Karpas-422 (cell line): Measurements from ENCODE around the gene BCL11B. TPM values are rescaled to one million over a fixed set of nuclear protein-coding genes. Genes with fewer than 3 reads are reported as not detected.

Source experiments
- DNase-seq: peaks from one replicate; pipeline ENCODE4 v3.0.0-alpha.2; 2015
- H2AFZ ChIP-seq: fragments of 200-600 bp; sonication (generic); 2 replicates; pipeline ENCODE4 v1.6.1; 2014; ENCODE audit warnings: antibody characterized with exemption, low read length, mixed read lengths
- H3K27ac ChIP-seq: fragments of 200-600 bp; sonication (generic); 2 replicates; pipeline ENCODE4 v1.5.1; 2014; ENCODE audit warnings: mild to moderate bottlenecking, low read length, moderate library complexity
- H3K27me3 ChIP-seq: fragments of 200-600 bp; sonication (generic); 2 replicates; pipeline ENCODE4 v1.6.1; 2014; ENCODE audit warnings: low read length, mixed read lengths
- H3K36me3 ChIP-seq: fragments of 200-600 bp; sonication (generic); 2 replicates; pipeline ENCODE4 v1.6.1; 2014; ENCODE audit warnings: low read length, mixed read lengths; ENCODE audit not compliant: insufficient read depth
- H3K4me1 ChIP-seq: fragments of 200-600 bp; sonication (generic); 2 replicates; pipeline ENCODE4 v1.6.1; 2014; ENCODE audit warnings: mild to moderate bottlenecking, low read length, mixed read lengths
- H3K4me2 ChIP-seq: fragments of 200-600 bp; sonication (generic); 2 replicates; pipeline ENCODE4 v1.6.1; 2014; ENCODE audit warnings: low read length, low read depth, mild to moderate bottlenecking; ENCODE audit not compliant: poor library complexity, severe bottlenecking
- H3K4me3 ChIP-seq: fragments of 200-600 bp; sonication (generic); 2 replicates; pipeline ENCODE4 v1.5.1; 2014; ENCODE audit warnings: mild to moderate bottlenecking, antibody characterized with exemption, low read length, mixed read lengths
- H3K79me2 ChIP-seq: fragments of 200-600 bp; sonication (generic); 2 replicates; pipeline ENCODE4 v1.6.1; 2014; ENCODE audit warnings: mild to moderate bottlenecking, low read length, mixed read lengths
- H3K9ac ChIP-seq: fragments of 200-600 bp; sonication (generic); 2 replicates; pipeline ENCODE4 v1.6.0; 2014; ENCODE audit warnings: low read length
- H3K9me2 ChIP-seq: fragments of 200-600 bp; sonication (generic), shearing (Covaris generic); replicated peaks from 2 replicates; pipeline ENCODE4 v1.6.0; 2014; ENCODE audit warnings: mild to moderate bottlenecking, low read length, moderate library complexity; ENCODE audit not compliant: insufficient read depth
- H3K9me3 ChIP-seq: fragments of 300-700, 200-600 bp; sonication (generic); 2 replicates; pipeline ENCODE4 v1.6.1; 2014; ENCODE audit warnings: low read length, mixed read lengths
- H4K20me1 ChIP-seq: fragments of 200-600 bp; sonication (generic); 2 replicates; pipeline ENCODE4 v1.6.1; 2014; ENCODE audit warnings: mild to moderate bottlenecking, antibody characterized with exemption, low read length, low read depth; ENCODE audit not compliant: insufficient read depth
- total RNA-seq: library from RNA; depleted of rRNA; stranded (reverse); fragments of >200 nt; shearing (Covaris generic); gene quantifications from 2 replicates; pipeline ENCODE4 v1.2.3, GENCODE V29; 2014; ENCODE audit warnings: low replicate concordance

Gene BCL11B
- total RNA-seq, 1 experiment from 2014 or later = not detected

- Histone ChIP-seq H3K4me3 (no peak overlapping the region), H3K79me2 (no peaks in the 10 kb centered on the region), H3K4me2 (no peak overlapping the region), H3K27ac (no peak overlapping the region), H3K4me1 (no peaks in the 10 kb centered on the region), H3K9ac (no peak overlapping the region), H4K20me1 (no peaks in the 10 kb centered on the region), H3K9me2 (no peaks in the 10 kb centered on the region), H3K36me3 (no peaks in the 10 kb centered on the region), H3K9me3 (no peaks in the 10 kb centered on the region), H2AFZ (no peak overlapping the region), H3K27me3 (no peaks in the 10 kb centered on the region)
- DNase-seq = no peak
These were observed 44.5 kb upstream of the BCL11B start for GRCh38 chr14:99316281-99317163.

DNA sequence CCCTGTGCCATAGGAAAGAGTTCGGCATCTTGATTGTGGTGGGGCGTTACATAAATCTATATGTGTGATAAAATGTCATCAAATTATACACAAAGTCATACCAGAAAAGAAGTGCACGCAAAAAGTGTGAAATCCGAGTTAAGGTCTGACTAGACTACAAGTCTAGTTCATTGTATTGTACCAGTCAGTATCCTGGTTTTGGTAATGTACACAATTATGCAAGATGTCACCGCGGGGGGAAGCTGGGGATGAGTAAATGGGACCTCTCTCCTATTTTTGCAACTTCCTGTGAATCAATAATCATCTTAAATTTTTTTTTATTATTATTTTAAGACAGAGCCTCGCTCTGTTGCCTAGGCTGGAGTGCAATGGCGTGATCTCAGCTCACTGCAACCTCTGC lies 43.2 kb upstream of the BCL11B start:
- Histone ChIP-seq H3K9ac (no peak overlapping the region), H3K9me2 (no peaks in the 10 kb centered on the region), H3K4me2 (no peak overlapping the region), H3K36me3 (no peaks in the 10 kb centered on the region), H2AFZ (no peak overlapping the region), H4K20me1 (no peaks in the 10 kb centered on the region), H3K9me3 (no peaks in the 10 kb centered on the region), H3K27ac (no peak overlapping the region), H3K4me1 (no peaks in the 10 kb centered on the region), H3K79me2 (no peaks in the 10 kb centered on the region), H3K27me3 (no peaks in the 10 kb centered on the region), H3K4me3 (no peak overlapping the region)
- no peak for DNase-seq

DNA sequence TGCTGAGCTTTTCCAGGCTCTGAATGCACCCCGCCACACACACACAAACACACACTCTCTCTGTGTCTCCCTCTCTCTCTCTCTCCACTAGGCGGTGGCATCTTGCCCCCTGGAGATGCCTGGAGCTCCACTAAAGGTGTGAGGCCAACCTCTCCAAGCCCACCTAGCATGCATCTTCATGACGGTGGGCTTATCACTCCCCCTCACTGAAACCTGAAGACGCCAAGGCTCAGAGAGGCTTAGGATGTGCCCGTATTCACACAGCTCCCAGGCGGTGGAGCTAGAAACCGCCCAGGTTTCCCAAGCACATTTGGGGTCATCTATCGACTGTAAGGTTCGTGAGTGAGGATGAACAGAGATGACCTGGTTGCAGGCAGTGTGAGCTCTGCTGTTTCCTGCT lies 42.6 kb upstream of the BCL11B start:
- Histone ChIP-seq H3K36me3 (no peaks in the 10 kb centered on the region), H2AFZ (no peak overlapping the region), H3K4me2 (no peak overlapping the region), H3K27me3 (no peaks in the 10 kb centered on the region), H3K79me2 (no peaks in the 10 kb centered on the region), H3K9me3 (no peaks in the 10 kb centered on the region), H3K9ac (no peak overlapping the region), H3K4me3 (no peak overlapping the region), H3K27ac (no peak overlapping the region), H3K9me2 (no peaks in the 10 kb centered on the region), H3K4me1 (no peaks in the 10 kb centered on the region), H4K20me1 (no peaks in the 10 kb centered on the region)
- DNase-seq = no peak

GRCh38 chr14:99313234-99313633 lies 41.2 kb upstream of the BCL11B start:
- Histone ChIP-seq H3K4me1 (no peaks in the 10 kb centered on the region), H3K27ac (no peak overlapping the region), H2AFZ (no peak overlapping the region), H3K9ac (no peak overlapping the region), H3K9me3 (no peaks in the 10 kb centered on the region), H3K4me3 (no peak overlapping the region), H4K20me1 (no peaks in the 10 kb centered on the region), H3K9me2 (no peaks in the 10 kb centered on the region), H3K27me3 (no peaks in the 10 kb centered on the region), H3K79me2 (no peaks in the 10 kb centered on the region), H3K4me2 (no peak overlapping the region), H3K36me3 (no peaks in the 10 kb centered on the region)
- DNase-seq = no peak

- Histone ChIP-seq H3K27ac (no peak overlapping the region), H3K27me3 (no peaks in the 10 kb centered on the region), H3K4me1 (no peaks in the 10 kb centered on the region), H3K9me3 (no peaks in the 10 kb centered on the region), H3K4me2 (no peak overlapping the region), H3K9me2 (no peaks in the 10 kb centered on the region), H4K20me1 (no peaks in the 10 kb centered on the region), H2AFZ (no peak overlapping the region), H3K36me3 (no peaks in the 10 kb centered on the region), H3K9ac (no peak overlapping the region), H3K79me2 (no peaks in the 10 kb centered on the region), H3K4me3 (no peak overlapping the region)
- DNase-seq = no peak
These were observed 40.1 kb upstream of the BCL11B start for GRCh38 chr14:99312106-99312505.

DNA sequence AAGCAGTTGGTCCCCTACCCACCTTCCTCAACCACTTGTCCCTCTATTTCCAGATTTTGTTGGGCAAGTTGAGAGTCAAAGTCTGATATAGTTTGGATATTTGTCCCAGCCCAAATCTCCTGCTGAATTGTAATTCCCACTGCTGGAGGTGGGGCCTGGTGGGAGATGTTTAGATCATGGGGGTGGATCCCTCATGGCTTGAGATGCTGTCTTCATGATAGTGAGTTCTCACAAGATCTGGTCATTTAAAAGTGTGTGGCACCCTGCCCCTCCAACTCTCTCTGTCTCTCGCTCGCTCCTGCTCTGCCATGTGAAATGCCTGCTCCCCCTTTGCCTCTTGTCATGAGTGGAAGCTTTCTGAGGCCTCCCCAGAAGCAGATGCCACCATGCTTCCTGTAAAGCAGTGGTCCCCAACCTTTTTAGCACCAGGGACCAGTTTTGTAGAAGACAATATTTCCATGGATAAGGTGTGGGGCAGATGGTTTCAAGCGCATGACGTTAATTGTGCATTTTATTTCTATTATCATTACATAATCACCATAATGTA lies 37.3 kb upstream of the BCL11B start:
- no peaks in the 10 kb centered on the region for H3K9me2 ChIP-seq
- no peaks in the 10 kb centered on the region for H3K4me1 ChIP-seq
- H2AFZ ChIP-seq = no peak overlapping the region
- H3K9me3 ChIP-seq = no peaks in the 10 kb centered on the region
- no peaks in the 10 kb centered on the region for H4K20me1 ChIP-seq
- DNase-seq = no peak
- no peaks in the 10 kb centered on the region for H3K79me2 ChIP-seq
- H3K4me3 ChIP-seq = no peak overlapping the region
- no peaks in the 10 kb centered on the region for H3K36me3 ChIP-seq
- no peak overlapping the region for H3K27ac ChIP-seq
- H3K27me3 ChIP-seq = no peaks in the 10 kb centered on the region
- no peak overlapping the region for H3K9ac ChIP-seq
- no peak overlapping the region for H3K4me2 ChIP-seq

DNA sequence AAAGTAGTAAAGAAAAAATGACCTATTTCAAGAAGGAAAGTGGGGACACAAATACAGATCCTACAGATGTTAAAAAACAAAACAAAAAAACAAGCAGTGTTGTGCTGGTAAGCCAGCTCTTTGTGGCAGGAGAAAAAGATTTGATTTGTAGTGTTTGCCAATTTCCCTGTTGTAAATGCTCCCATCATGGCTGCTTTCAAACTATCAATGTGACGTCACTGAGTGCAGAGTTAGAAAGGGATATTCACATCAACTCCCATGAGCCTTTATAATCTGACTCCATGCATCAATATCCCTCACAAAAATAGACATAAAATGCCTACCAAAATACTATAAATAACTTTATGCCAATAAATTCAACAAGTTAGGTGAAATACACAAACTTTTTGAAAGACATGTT lies 32.2 kb upstream of the BCL11B start:
- Histone ChIP-seq H4K20me1 (no peaks in the 10 kb centered on the region), H3K4me3 (no peak overlapping the region), H2AFZ (no peak overlapping the region), H3K27ac (no peak overlapping the region), H3K79me2 (no peaks in the 10 kb centered on the region), H3K4me1 (no peaks in the 10 kb centered on the region), H3K9ac (no peak overlapping the region), H3K4me2 (no peak overlapping the region), H3K27me3 (no peaks in the 10 kb centered on the region), H3K9me2 (no peaks in the 10 kb centered on the region), H3K9me3 (no peaks in the 10 kb centered on the region), H3K36me3 (no peaks in the 10 kb centered on the region)
- DNase-seq = no peak

GRCh38 chr14:99300190-99300589 lies 28.2 kb upstream of the BCL11B start:
- no peak overlapping the region for H3K4me3 ChIP-seq
- H3K9me3 ChIP-seq = no peaks in the 10 kb centered on the region
- H3K79me2 ChIP-seq = no peaks in the 10 kb centered on the region
- no peak overlapping the region for H3K9ac ChIP-seq
- H3K4me2 ChIP-seq = no peak overlapping the region
- no peak for DNase-seq
- H2AFZ ChIP-seq = no peak overlapping the region
- H3K36me3 ChIP-seq = no peaks in the 10 kb centered on the region
- no peak overlapping the region for H3K27ac ChIP-seq
- H3K27me3 ChIP-seq = no peaks in the 10 kb centered on the region
- no peaks in the 10 kb centered on the region for H3K4me1 ChIP-seq
- no peaks in the 10 kb centered on the region for H3K9me2 ChIP-seq
- H4K20me1 ChIP-seq = no peaks in the 10 kb centered on the region
